ENCODE results near the gene NDUFB8. TPM values are rescaled to one million over a fixed set of nuclear protein-coding genes. Genes with fewer than 3 reads are reported as not detected.

Gene NDUFB8
- total RNA-seq, 1 donor from 2014 or later, result 339 TPM

- intact Hi-C loops (cut with micrococcal nuclease), result no loop called here
Observed at GRCh38 chr10:100479037-100479436, 50.6 kb downstream of the NDUFB8 start.

- intact Hi-C loops (cut with micrococcal nuclease), result no loop called here
Observed at GRCh38 chr10:100477970-100478369, 51.7 kb downstream of the NDUFB8 start.

Other genes with a start within 250 kb of the NDUFB8 start
- gene BLOC1S2, start 243.2 kb downstream of the NDUFB8 start, total RNA-seq, result 56.3 and 63.2 TPM in 2 replicates
- 0.20 and 0.24 TPM in 2 replicates for gene PKD2L1, start 199.6 kb downstream of the NDUFB8 start, total RNA-seq
- 123 and 125 TPM in 2 replicates for gene SCD, start 182.6 kb downstream of the NDUFB8 start, total RNA-seq
- gene WNT8B, start 66.9 kb downstream of the NDUFB8 start, total RNA-seq, result 0.20 TPM in 1 of 2 replicates, not detected in the other
- 260 and 267 TPM in 2 replicates for gene SEC31B, start 10.0 kb downstream of the NDUFB8 start, total RNA-seq
- gene HIF1AN, start 6.1 kb upstream of the NDUFB8 start, total RNA-seq, result 58.3 and 63.1 TPM in 2 replicates
- not detected in 2 replicates for gene PAX2, start 215.7 kb upstream of the NDUFB8 start, total RNA-seq